Stimulated activated CD8-positive, alpha-beta memory T cell treated with anti-CD3 and anti-CD28 coated beads, Interleukin-4, amount 100 ng/mL, for 48 hours (primary cell): ENCODE results near the gene CHIA.

ENCODE experiments used
- DNase-seq: peaks from one replicate; pipeline ENCODE4 v3.0.0-alpha.2; 2020

CHIA gene

GRCh38 chr1:111290630-111291029, at the start of gene CHIA:
CHIA (plus strand) TSS chr1:111290851; CDS start chr1:111310468, 19,617 bp downstream.
- DNase-seq, result no peak

GRCh38 chr1:111241797-111242196, 48.9 kb upstream of the CHIA start:
- no peak for DNase-seq

- DNase-seq, result no peak
Measured at GRCh38 chr1:111242805-111243523, 47.7 kb upstream of the CHIA start.

DNA sequence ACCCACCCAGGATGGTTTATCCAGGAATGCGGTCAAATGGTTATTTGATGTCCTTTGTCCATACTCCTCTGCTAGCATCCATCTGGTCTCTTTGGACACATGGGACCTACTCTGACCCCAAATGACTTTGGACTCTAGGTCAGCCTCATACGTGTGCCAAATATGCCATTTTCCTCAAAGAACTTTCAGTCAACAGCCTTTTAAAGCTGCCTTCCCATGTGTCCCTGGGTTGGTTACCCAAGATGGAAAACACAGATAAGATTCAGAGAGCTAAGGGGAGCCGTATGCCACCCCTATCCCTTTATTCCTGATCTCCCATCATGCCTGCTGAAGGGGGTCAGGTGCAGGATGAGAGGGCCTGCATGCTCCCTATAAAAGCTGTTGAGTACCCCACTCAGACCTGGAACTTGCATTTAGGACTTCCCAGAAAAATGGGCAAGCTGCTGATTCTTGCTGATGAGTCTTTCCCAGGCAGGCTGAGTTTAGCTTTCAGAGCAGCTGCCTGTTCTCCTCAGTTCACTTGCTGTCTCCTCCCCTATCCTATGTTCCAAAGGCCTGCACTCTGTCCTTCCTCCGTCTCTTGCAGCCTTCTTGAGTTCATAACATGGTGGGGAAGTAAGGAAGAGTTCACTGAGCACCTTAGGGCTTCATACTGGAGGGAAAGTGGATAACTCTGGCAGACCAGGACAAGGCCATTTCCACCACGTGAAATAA, 43.4 kb upstream of the CHIA start:
- no peak for DNase-seq

DNA sequence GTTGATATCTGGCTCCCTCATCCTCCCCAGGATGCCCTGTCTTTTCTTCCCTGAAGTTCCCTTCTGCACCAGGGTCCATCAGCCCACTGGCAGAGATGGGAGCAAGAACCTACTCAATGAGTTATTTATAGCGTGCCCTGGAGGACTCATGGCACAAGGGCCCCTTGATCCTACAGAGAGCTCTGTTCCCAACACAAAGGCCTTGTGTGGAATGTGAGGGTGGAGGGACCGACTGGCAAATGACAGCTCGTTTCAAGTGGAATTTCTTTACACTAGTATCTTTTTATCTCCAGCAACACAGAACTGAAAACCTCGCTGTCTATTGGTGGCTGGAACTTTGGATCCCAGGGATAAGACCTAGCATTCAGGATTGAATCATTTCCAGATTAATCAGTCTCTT, 40.7 kb upstream of the CHIA start:
- no peak for DNase-seq

GRCh38 chr1:111251570-111251969, 39.1 kb upstream of the CHIA start:
- DNase-seq, result no peak

DNA sequence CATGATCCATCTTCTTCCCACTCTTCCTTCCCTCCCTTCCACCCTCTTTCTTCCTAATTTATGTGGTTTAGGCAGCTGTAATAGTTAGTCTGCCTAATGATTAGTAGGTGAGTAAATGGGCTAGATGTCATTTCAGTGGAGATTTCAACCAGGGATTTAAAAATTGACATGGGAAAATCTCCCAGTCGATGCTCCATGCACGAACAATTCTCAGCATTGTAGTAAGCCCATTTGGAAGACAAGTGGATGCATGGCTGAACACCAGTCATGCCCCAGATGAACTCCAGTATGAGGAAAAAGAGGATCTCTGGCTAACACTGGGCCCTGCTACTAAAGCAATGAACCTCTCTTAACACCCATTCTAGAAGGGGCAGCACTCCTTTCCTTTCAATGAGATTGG, 37.9 kb upstream of the CHIA start:
- DNase-seq, result no peak

- DNase-seq, result no peak
Measured at GRCh38 chr1:111253876-111254275, 36.8 kb upstream of the CHIA start.

GRCh38 chr1:111256988-111257658, 33.5 kb upstream of the CHIA start:
- DNase-seq, result no peak

DNA sequence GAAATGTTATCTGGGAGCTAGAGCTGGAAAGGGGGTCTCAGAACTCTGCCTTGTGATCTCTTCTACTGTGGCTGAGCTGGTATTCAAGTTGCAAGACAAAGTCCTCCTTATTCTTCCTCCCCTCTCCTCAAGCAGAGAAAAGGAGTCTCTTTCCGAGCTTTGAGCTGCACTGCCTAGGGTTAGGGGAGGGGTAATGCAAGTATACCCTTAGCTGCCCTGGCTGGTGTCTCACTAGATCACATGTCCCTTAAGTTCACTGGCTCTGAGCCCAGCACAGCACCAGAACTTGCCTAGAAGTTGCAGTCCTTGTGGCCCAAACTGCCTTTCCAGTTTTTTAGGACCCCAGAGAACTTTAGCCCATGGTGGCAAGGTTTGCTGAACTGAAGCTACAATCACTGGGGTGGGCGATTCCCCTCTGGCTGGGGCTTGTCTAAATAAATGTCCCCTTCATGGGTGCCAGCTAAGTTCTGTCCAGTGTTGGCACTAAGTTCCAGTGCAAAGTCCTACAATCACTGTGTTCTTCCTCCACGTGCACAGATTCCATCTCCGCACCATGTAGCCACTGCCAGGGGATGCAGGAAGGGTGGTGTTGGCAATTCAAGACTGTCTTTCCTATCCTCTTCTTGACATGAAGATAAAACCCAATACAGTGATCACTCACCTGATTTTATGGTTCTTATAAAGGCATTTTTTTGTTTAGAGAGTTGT, 22.7 kb upstream of the CHIA start:
- no peak for DNase-seq

DNA sequence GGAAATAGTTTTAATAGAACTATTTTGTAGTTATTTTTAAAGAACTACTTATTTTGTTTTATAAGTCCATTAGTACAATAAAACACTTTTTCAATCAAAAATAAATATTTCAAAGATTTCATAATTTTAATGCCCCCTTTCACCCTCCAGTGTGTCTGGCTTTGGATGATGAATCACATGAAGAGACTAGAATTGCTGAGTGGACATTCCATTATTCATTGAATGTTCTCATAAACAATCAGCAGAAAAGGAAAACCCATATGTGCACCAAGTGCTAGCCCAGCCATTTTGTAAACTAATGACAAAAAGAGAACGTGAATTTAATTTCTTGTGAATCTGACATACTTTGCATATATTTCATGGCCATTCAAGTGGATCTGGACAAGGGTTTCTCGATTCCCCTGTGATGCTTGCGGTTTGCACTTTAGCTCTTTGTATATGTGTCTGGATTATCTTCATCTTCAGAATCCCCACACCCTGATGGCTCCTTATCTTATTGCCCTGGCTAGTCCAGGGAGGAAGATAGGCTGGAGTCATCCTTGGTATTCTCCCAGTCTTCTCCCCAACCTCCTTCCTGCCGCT, 20.7 kb upstream of the CHIA start:
- DNase-seq, result no peak

GRCh38 chr1:111270771-111271463, 19.7 kb upstream of the CHIA start:
- DNase-seq, result no peak

DNA sequence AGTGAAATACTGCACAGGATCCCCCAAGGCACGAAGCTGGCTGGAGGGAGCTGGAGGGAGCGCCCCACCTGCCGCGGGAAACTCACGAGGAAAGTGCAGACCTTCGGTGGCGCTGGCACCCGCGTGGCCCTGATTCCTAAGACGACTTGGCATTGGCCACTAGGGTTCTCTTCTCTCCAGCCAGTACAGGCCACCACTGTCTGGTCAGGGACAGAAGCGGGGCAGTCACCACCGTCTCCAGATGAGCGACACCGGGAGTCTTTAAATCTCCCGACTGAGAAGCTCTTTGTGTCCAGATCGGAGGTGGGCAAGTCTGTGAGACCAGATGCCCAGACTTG, 19.2 kb upstream of the CHIA start:
- DNase-seq, result no peak

DNA sequence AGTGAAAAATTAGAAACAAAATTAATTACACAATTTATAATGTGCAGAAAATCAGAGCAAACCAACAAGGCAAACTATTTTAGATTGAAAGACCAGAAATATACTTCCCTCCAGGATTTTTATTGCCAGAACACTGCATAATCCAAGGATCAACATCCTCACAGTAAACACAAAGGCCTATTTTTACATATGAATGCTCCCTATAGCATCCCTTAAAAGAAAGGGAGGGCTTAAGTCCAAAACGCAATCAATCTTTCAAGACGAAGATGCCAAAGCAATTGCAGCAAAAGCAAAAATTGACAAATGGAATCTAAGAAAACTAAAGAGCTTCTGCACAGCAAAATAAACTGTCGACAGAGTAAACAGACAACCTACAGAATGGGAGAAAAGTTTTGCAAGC, 18.6 kb upstream of the CHIA start:
- DNase-seq, result no peak

DNA sequence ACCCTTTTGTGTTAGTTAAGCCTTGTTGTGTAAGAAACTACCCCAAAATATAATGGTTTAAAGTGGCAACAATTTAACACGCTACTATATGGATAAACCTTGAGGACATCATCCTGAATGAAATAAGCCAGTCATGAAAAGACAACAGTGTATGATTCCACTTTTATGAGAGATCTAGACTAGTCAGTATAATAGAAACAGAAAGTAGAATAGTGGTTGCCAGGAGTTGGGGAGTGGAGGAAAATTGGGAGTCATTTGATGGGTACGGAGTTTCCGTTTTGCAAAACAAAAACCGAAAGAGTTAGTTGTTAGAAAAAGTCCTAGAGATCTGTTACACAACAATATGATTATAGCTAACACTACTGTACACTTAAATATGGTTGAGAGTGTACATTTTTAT, 16.0 kb upstream of the CHIA start:
- no peak for DNase-seq

DNA sequence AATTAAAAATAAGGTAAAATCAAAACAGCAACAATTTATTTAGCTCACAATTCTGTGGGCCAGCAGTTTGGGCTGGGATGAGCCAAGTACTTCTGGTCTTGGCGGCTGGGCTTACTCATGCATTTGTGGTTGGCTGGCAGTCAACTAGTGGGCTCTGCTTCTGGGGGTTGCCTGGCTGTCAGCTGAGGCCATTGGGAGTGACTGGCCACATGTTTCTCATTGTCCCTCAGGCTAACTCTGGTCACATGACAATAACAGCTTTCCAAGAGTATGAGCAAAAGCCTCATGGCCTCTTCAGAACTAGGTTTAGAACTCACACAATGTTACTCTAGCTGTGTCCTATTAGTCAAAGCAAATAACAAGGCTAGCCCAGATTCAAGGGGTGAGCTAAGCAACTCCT, 15.6 kb upstream of the CHIA start:
- peak; percentile 49 for DNase-seq

- DNase-seq, result no peak
Measured at GRCh38 chr1:111275780-111276433, 14.7 kb upstream of the CHIA start.

GRCh38 chr1:111279144-111279543, 11.5 kb upstream of the CHIA start:
- no peak for DNase-seq

DNA sequence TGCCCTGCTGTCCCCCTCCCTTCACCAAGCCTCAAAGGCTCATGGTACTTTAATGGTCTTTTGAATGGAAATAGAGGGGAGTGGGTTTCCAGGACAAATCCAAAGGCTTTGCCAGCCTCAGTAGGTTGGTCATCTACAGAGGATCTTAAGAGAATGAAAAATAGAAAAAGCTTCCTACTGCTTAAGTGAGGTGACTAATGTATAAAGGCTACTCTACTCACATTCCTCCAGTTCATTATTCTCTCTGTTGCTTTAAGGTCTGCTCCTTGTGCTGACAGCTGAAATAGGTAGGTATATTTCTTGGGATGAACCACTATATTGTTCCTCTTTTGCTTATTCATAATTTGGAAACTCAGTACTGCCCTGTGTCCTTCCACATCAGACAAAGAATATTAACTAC, 10.4 kb upstream of the CHIA start:
- no peak for DNase-seq

DNA sequence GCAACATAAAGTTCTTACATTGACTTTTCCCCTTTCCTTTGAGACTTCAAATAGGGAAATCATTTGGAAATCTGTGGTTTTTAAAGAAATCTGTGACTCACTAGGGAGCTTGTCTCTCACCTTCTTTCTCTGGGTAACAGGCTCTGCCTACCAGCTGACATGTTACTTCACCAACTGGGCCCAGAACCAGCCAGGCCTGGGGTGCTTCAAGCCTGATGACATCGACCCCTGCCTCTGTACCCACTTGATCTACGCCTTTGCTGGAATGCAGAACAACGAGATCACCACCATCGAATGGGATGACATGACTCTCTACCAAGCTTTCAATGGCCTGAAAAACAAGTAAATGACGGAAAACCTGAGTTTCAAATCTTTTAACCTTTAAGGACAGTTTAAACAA, 9.2 kb upstream of the CHIA start:
- DNase-seq, result no peak

DNA sequence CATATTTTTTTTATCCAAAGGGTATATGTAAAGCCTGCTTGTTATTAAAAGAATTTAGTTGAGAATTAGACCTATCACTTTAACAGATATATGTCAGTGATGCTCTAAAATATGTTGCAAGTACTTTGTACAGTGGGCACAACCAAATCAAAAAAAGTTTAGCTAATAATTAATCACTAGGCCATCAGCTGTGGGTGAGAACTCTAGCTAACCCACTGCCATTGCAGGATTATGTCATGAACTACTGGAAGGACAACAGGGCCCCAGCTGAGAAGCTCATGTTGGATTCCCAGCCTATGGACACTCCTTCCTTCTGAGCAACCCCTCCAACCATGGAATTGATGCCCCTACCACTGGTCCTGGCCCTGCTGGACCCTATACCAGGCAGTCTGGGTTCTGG, 6.8 kb upstream of the CHIA start:
- no peak for DNase-seq

GRCh38 chr1:111285879-111286278, 4.8 kb upstream of the CHIA start:
- DNase-seq, result no peak
